HepG2 (cell line): ENCODE measurements around the gene PPP1R27. TPM values are rescaled to one million over a fixed set of nuclear protein-coding genes. Genes with fewer than 3 reads are reported as not detected.

Experiments
- CBX5 ChIP-seq: sonication (generic); formaldehyde crosslinking; IDR thresholded peaks from 2 replicates; pipeline ENCODE4 v1.4.0; 2020; ENCODE audit warnings: missing genetic modification reagents, borderline replicate concordance
- CSRNP2 ChIP-seq: sonication (generic); formaldehyde crosslinking; conservative IDR thresholded peaks from 2 replicates; pipeline ENCODE4 v1.8.0; 2022; ENCODE audit warnings: low read depth, missing genetic modification reagents
- ELF1 ChIP-seq: sonication (generic); formaldehyde crosslinking; IDR thresholded peaks from 2 replicates; pipeline ENCODE4 v1.4.0; 2020; ENCODE audit warnings: missing genetic modification reagents
- EP300 ChIP-seq, 3 experiments: sonication (generic) in 1 of 3; formaldehyde crosslinking in 1 of 3; IDR thresholded peaks; 2 replicates each; pipeline versions ENCODE4 v1.5.1 to v1.6.1; 2011 to 2020; ENCODE audit warnings: low read depth in 2 of 3, low read length in 2 of 3, borderline replicate concordance in 1 of 3, improper control_type of control experiment in 1 of 3, mild to moderate bottlenecking in 1 of 3, missing genetic modification reagents in 1 of 3, moderate library complexity in 1 of 3
- GATAD1 ChIP-seq: IDR thresholded peaks from 2 replicates; pipeline ENCODE4 v1.6.1; 2016; ENCODE audit warnings: missing genetic modification reagents, missing compliant biosample characterization
- KAT7 ChIP-seq: IDR thresholded peaks from 2 replicates; pipeline ENCODE4 v1.6.1; 2018; ENCODE audit warnings: borderline replicate concordance, missing compliant biosample characterization
- KLF13 ChIP-seq: sonication (generic); formaldehyde crosslinking; IDR thresholded peaks from 2 replicates; pipeline ENCODE4 v1.4.0; 2020; ENCODE audit warnings: mild to moderate bottlenecking, missing genetic modification reagents
- MAFK ChIP-seq, 2 experiments: IDR thresholded peaks in 1 of 2; conservative IDR thresholded peaks in 1 of 2; 2 replicates each; pipeline ENCODE4 v1.6.1; 2011; ENCODE audit warnings: improper control_type of control experiment in 2 of 2, low read length in 2 of 2
- PAXIP1 ChIP-seq: sonication (generic); formaldehyde crosslinking; conservative IDR thresholded peaks from 2 replicates; pipeline ENCODE4 v1.4.0; 2020; ENCODE audit warnings: mild to moderate bottlenecking, missing genetic modification reagents, moderate library complexity
- SKI ChIP-seq: fragments of 450-650 bp; IDR thresholded peaks from one replicate; pipeline ENCODE4 v1.6.1; 2018; ENCODE audit warnings: mild to moderate bottlenecking; ENCODE audit not compliant: partially characterized antibody
- SRSF1 ChIP-seq: fragments of 200-400 bp; formaldehyde crosslinking; optimal IDR thresholded peaks from 2 replicates; pipeline ENCODE3; 2017; ENCODE audit warnings: mild to moderate bottlenecking, low read depth, low read length, moderate library complexity
- SRY ChIP-seq: sonication (generic); formaldehyde crosslinking; IDR thresholded peaks from 2 replicates; pipeline ENCODE4 v1.8.0; 2022; ENCODE audit warnings: mild to moderate bottlenecking, missing genetic modification reagents
- TFDP2 ChIP-seq: sonication (generic); formaldehyde crosslinking; IDR thresholded peaks from 2 replicates; pipeline ENCODE4 v1.4.0; 2020; ENCODE audit warnings: missing genetic modification reagents
- U2AF1 ChIP-seq: fragments of 200-400 bp; formaldehyde crosslinking; optimal IDR thresholded peaks from 2 replicates; pipeline ENCODE3; 2017; ENCODE audit warnings: mild to moderate bottlenecking, low read depth, low read length
- ZKSCAN8 ChIP-seq: IDR thresholded peaks from 2 replicates; pipeline ENCODE4 v1.6.1; 2016; ENCODE audit warnings: borderline replicate concordance, missing genetic modification reagents, missing compliant biosample characterization
- ZNF101 ChIP-seq: sonication (generic); formaldehyde crosslinking; IDR thresholded peaks from 2 replicates; pipeline ENCODE4 v1.4.0; 2020; ENCODE audit warnings: mild to moderate bottlenecking, low read depth, missing genetic modification reagents, borderline replicate concordance
- ZNF180 ChIP-seq: sonication (generic); formaldehyde crosslinking; IDR thresholded peaks from 2 replicates; pipeline ENCODE4 v1.4.0; 2020; ENCODE audit warnings: low read depth, missing genetic modification reagents, borderline replicate concordance
- ZNF547 ChIP-seq: sonication (generic); formaldehyde crosslinking; IDR thresholded peaks from 2 replicates; pipeline ENCODE4 v1.5.1; 2020; ENCODE audit warnings: mild to moderate bottlenecking, missing genetic modification reagents
- ZNF644 ChIP-seq: IDR thresholded peaks from 2 replicates; pipeline ENCODE4 v1.6.1; 2016; ENCODE audit warnings: low read depth
- ZNF776 ChIP-seq: sonication (generic); formaldehyde crosslinking; IDR thresholded peaks from 2 replicates; pipeline ENCODE4 v1.4.0; 2020; ENCODE audit warnings: mild to moderate bottlenecking, missing genetic modification reagents
- ZNF879 ChIP-seq: sonication (generic); formaldehyde crosslinking; IDR thresholded peaks from 2 replicates; pipeline ENCODE4 v1.8.1; 2023; ENCODE audit warnings: missing genetic modification reagents
- polyA plus RNA-seq, 8 experiments: library from polyadenylated mRNA; depleted of rRNA in 3 of 8; stranded (reverse) in 7 of 8; unstranded in 1 of 8; fragments of >200 nt; fragmentation: Illumina TruSeq in 4 of 8; extraction: Trizol in 4 of 8; gene quantifications; 2 replicates each; pipeline versions ENCODE4 v1.2.1 to v1.2.3, GENCODE V29; 2011 to 2016; ENCODE audit warnings: low read depth in 4 of 8, missing spikeins in 1 of 8, mixed read lengths in 1 of 8; ENCODE audit not compliant: insufficient read depth in 1 of 8
- total RNA-seq, 5 experiments: library from RNA; depleted of rRNA; stranded (reverse); fragments of >200 nt; fragmentation: Illumina TruSeq; extraction: Trizol; gene quantifications; 2 replicates each; pipeline ENCODE4 v1.2.3, GENCODE V29; 2016; ENCODE audit warnings: low read depth in 1 of 5

The PPP1R27 gene
- total and polyA plus RNA-seq, 2 of the 13 experiments (the other 11 are each of a cell fraction or from before 2014, with no cell fraction given) = 0.17 to 1.00 TPM

- 0 out of 2 replicates have a peak, but pooled peaks have one; percentile 59 for TF ChIP-seq CBX5 (CRISPR knock-in tag)
- TF ChIP-seq EP300 (IDR thresholded peaks at IDR 0.05; ENCODE audit: low read depth in 2 of 2, low read length in 2 of 2) = peak in 1 of 2 experiments; percentile 57; a peak in 2 of 4 replicates
- TF ChIP-seq EP300 (CRISPR knock-in tag; IDR thresholded peaks at IDR 0.05; ENCODE audit: borderline replicate concordance) = peak; percentile 17; the same call in 1 of the 2 replicates
- TF ChIP-seq ZNF879 (CRISPR knock-in tag) = no peak
- TF ChIP-seq U2AF1 = no peak
- TF ChIP-seq CSRNP2 (CRISPR knock-in tag) = no peak
- TF ChIP-seq ZNF547 = 0 out of 2 replicates have a peak, but pooled peaks have one; percentile 11
- peak; percentile 82 for TF ChIP-seq SRSF1
- TF ChIP-seq KLF13 = no peak
- 0 out of 2 replicates have a peak, but pooled peaks have one; percentile 8 for TF ChIP-seq ELF1 (CRISPR knock-in tag)
- no peak for TF ChIP-seq ZNF180 (CRISPR knock-in tag)
- TF ChIP-seq ZKSCAN8 (CRISPR knock-in tag) = no peak
- TF ChIP-seq ZNF644 = 0 out of 2 replicates have a peak, but pooled peaks have one; percentile 6
- no peak for TF ChIP-seq SRY
- peak; percentile 34; the same call in 1 of the 2 replicates for TF ChIP-seq GATAD1
- TF ChIP-seq PAXIP1 = peak; percentile 77
- TF ChIP-seq MAFK (conservative IDR thresholded peaks at IDR 0.05 in 1 of 2, IDR thresholded peaks at IDR 0.05 in 1 of 2; ENCODE audit: low read length in 2 of 2) = no peak
- no peak for TF ChIP-seq ZNF776
- TF ChIP-seq ZNF101 (CRISPR knock-in tag) = no peak
- TF ChIP-seq SKI = no peak
- TF ChIP-seq TFDP2 (CRISPR knock-in tag) = peak; percentile 15; the same call in 1 of the 2 replicates
- TF ChIP-seq KAT7 (CRISPR knock-in tag) = 0 out of 2 replicates have a peak, but pooled peaks have one; percentile 45
Measured at GRCh38 chr17:81814748-81815645, 19.9 kb downstream of the PPP1R27 start (continued).
